Dedifferentiated amniotic fluid mesenchymal stem cell (primary cell): Measurements from ENCODE around the gene FAHD2A.
"Not testable (repeated sequence)": the region's sequence is repeated elsewhere in the genome, so short reads cannot be mapped to it uniquely, and the experiment has no call there.

Experiments used
- DNase-seq: peaks from one replicate; pipeline ENCODE4 v3.0.0-alpha.2; 2016; ENCODE audit errors: extremely low spot score

The FAHD2A gene

GRCh38 chr2:95435162-95435871 is 32.8 kb downstream of the FAHD2A start:
- not testable (repeated sequence) for DNase-seq

DNA sequence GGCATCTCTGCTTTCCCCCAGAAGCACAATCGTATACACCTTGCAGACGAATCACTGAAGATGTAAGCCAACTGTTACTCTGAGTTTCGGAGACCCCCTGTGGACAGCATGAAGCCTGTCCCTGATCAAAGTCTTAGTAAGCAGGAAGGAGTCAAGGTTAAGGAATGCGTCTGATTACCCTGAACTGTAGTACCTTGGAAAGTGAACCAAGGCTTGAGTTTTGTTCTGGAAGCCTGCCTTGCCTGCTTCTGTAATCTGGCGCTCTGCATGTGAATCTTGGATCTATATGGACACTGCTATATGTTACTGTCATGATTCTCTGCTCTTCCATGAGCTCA is 33.3 kb downstream of the FAHD2A start:
- not testable (repeated sequence) for DNase-seq

DNA sequence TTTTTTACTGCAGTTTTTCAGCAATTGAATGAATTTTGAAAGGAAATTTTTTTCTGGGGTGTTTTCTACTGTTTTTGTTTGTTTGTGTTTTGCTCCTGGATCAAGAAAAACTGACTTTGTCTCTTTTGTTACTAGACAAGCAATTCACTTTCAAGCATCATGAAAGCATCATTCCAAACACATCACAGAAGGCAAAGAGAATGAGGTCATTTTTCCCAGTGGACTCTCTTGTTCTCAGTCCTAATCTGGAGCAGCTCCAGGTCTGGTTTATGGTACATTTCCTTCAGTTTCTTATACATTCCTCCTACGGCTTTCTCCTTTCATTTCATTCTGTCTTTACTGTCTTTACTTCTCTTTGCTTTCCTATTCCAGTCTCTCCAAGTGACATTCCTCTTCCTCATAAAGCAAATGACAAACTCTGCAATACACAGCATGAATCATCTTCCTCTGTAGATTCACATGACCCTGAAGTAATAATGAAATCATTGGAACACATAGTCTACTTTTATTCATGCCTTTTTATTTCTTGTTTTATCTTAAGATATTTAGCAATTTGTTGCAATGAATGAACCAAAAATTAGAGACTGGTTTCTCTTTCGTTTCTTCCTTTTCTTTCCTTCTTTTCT is 40.1 kb downstream of the FAHD2A start:
- not testable (repeated sequence) for DNase-seq

- not testable (repeated sequence) for DNase-seq
These were observed 42.8 kb downstream of the FAHD2A start for GRCh38 chr2:95445317-95445716.

GRCh38 chr2:95463292-95463691 is 60.8 kb downstream of the FAHD2A start:
- DNase-seq: not testable (repeated sequence)
